ENCODE data around the gene TSPO.

TSPO gene

DNA sequence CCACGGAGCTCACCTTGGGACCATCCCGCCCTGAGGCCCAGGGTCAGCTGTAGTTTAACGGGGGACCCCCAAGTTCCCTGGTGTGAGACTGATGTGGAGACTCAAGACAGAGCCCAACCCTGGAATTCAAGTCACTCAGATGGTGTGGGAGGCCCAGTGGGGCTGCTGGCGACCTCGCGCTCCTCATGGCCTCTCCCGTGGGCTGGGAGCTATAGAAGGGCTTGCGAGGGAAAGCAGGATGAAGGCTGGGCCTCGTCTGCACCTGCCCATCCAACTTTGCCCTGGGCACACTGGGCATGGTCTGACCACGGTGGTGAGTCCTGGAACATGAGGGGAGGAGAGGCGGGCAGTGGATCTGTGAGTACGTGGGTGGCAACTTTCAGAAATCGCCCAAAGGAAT is 49.2 kb downstream of the TSPO start:
- H3K9me3 ChIP-seq (ENCODE audit: insufficient read depth, low read length) = no peaks in the 10 kb centered on the region
- H3K27me3 ChIP-seq (ENCODE audit: insufficient read depth, insufficient read length) = no peaks in the 10 kb centered on the region
- no peak for DNase-seq (ENCODE audit: low read depth, low spot score)
- no peak overlapping the region for H3K4me3 ChIP-seq (ENCODE audit: insufficient read length, low read depth)
- no peaks in the 10 kb centered on the region for H3K36me3 ChIP-seq (ENCODE audit: insufficient read depth, insufficient read length, low read length)
- H3K4me1 ChIP-seq (ENCODE audit: insufficient read depth, insufficient read length) = peaks cover 12% of the 10 kb centered on the region
- no peak for TF ChIP-seq SUZ12 (IDR thresholded peaks at IDR 0.05; ENCODE audit: extremely low read depth, insufficient read depth, insufficient read length)
- no peak for TF ChIP-seq ZNF274 (IDR thresholded peaks at IDR 0.05; ENCODE audit: low read depth, low read length)
- TF ChIP-seq YY1 (IDR thresholded peaks at IDR 0.05; ENCODE audit: insufficient read depth, insufficient read length) = no peak
- H3K9ac ChIP-seq (ENCODE audit: insufficient read length, low read depth) = no peak overlapping the region

DNA sequence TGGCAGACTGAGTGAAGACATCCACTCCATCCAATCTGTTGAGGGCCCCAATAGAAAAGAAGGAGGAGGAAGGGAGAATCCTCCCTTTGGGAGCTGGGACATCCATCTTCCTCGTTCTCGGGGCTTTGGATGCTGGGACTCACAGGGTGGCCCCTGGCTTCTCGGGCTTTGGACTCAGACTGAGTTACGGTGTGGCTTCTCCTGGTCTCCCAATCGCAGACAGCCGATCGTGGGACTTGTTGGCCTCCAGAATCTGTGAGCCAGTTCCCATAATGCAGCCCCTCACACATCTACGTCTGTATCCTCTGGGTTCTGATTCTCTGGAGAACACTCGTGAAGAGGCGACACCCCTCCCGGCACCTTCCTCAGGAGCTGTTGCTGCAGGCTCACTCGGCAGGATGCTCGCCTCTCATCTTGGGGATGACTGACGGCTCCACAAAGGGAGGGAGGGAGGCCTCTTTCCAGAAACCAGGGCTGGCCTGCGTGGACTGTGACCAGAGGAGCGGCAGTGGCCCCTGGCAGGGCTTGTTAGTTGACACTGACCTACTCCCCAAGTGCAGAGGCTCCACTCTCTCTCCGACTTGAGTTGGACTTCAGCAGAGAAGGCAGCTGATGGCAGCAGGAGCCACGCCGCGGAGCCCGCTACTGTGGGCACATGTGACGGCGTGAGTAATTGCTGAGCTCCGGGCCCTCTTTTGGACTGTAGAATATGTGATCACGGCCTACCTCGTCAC is 50.3 kb downstream of the TSPO start:
- Histone ChIP-seq H3K9me3 (ENCODE audit: insufficient read depth, low read length) (no peaks in the 10 kb centered on the region), H3K36me3 (ENCODE audit: insufficient read depth, insufficient read length, low read length) (no peaks in the 10 kb centered on the region), H3K27me3 (ENCODE audit: insufficient read depth, insufficient read length) (no peaks in the 10 kb centered on the region), H3K4me1 (ENCODE audit: insufficient read depth, insufficient read length) (peaks cover 12% of the 10 kb centered on the region), H3K4me3 (ENCODE audit: insufficient read length, low read depth) (no peak overlapping the region), H3K9ac (ENCODE audit: insufficient read length, low read depth) (no peak overlapping the region)
- TF ChIP-seq ZNF274 (IDR thresholded peaks at IDR 0.05; ENCODE audit: low read depth, low read length) (no peak), YY1 (IDR thresholded peaks at IDR 0.05; ENCODE audit: insufficient read depth, insufficient read length) (no peak), SUZ12 (IDR thresholded peaks at IDR 0.05; ENCODE audit: extremely low read depth, insufficient read depth, insufficient read length) (no peak)
- DNase-seq (ENCODE audit: low read depth, low spot score) = no peak

- H3K9me3 ChIP-seq (ENCODE audit: insufficient read depth, low read length) = no peaks in the 10 kb centered on the region
- peaks cover 18% of the 10 kb centered on the region for H3K4me1 ChIP-seq (ENCODE audit: insufficient read depth, insufficient read length)
- peak overlapping the region; percentile 17 for H3K9ac ChIP-seq (ENCODE audit: insufficient read length, low read depth)
- H3K36me3 ChIP-seq (ENCODE audit: insufficient read depth, insufficient read length, low read length) = no peaks in the 10 kb centered on the region
- no peak for DNase-seq (ENCODE audit: low read depth, low spot score)
- H3K4me3 ChIP-seq (ENCODE audit: insufficient read length, low read depth) = no peak overlapping the region
- TF ChIP-seq YY1 (IDR thresholded peaks at IDR 0.05; ENCODE audit: insufficient read depth, insufficient read length) (no peak), ZNF274 (IDR thresholded peaks at IDR 0.05; ENCODE audit: low read depth, low read length) (no peak), SUZ12 (IDR thresholded peaks at IDR 0.05; ENCODE audit: extremely low read depth, insufficient read depth, insufficient read length) (no peak)
- no peaks in the 10 kb centered on the region for H3K27me3 ChIP-seq (ENCODE audit: insufficient read depth, insufficient read length)
Measured at GRCh38 chr22:43202326-43202725, 51.0 kb downstream of the TSPO start.

GRCh38 chr22:43202756-43203410 is 51.5 kb downstream of the TSPO start:
- H3K9me3 ChIP-seq (ENCODE audit: insufficient read depth, low read length) = no peaks in the 10 kb centered on the region
- H3K36me3 ChIP-seq (ENCODE audit: insufficient read depth, insufficient read length, low read length) = no peaks in the 10 kb centered on the region
- H3K4me1 ChIP-seq (ENCODE audit: insufficient read depth, insufficient read length) = peaks cover 14% of the 10 kb centered on the region
- peak overlapping the region; percentile 17 for H3K9ac ChIP-seq (ENCODE audit: insufficient read length, low read depth)
- TF ChIP-seq YY1 (IDR thresholded peaks at IDR 0.05; ENCODE audit: insufficient read depth, insufficient read length) (no peak), SUZ12 (IDR thresholded peaks at IDR 0.05; ENCODE audit: extremely low read depth, insufficient read depth, insufficient read length) (no peak), ZNF274 (IDR thresholded peaks at IDR 0.05; ENCODE audit: low read depth, low read length) (no peak)
- H3K4me3 ChIP-seq (ENCODE audit: insufficient read length, low read depth) = no peak overlapping the region
- H3K27me3 ChIP-seq (ENCODE audit: insufficient read depth, insufficient read length) = no peaks in the 10 kb centered on the region
- no peak for DNase-seq (ENCODE audit: low read depth, low spot score)

- peaks cover 17% of the 10 kb centered on the region for H3K4me1 ChIP-seq (ENCODE audit: insufficient read depth, insufficient read length)
- no peak for DNase-seq (ENCODE audit: low read depth, low spot score)
- H3K36me3 ChIP-seq (ENCODE audit: insufficient read depth, insufficient read length, low read length) = no peaks in the 10 kb centered on the region
- no peak overlapping the region for H3K4me3 ChIP-seq (ENCODE audit: insufficient read length, low read depth)
- H3K9ac ChIP-seq (ENCODE audit: insufficient read length, low read depth) = peak overlapping the region; percentile 42
- H3K27me3 ChIP-seq (ENCODE audit: insufficient read depth, insufficient read length) = no peaks in the 10 kb centered on the region
- no peaks in the 10 kb centered on the region for H3K9me3 ChIP-seq (ENCODE audit: insufficient read depth, low read length)
- TF ChIP-seq YY1 (IDR thresholded peaks at IDR 0.05; ENCODE audit: insufficient read depth, insufficient read length) = no peak
Measured at GRCh38 chr22:43203471-43203981, 52.2 kb downstream of the TSPO start.

GRCh38 chr22:43205261-43205691 is 53.9 kb downstream of the TSPO start:
- no peak for DNase-seq (ENCODE audit: low read depth, low spot score)
- Histone ChIP-seq H3K36me3 (ENCODE audit: insufficient read depth, insufficient read length, low read length) (no peaks in the 10 kb centered on the region), H3K9ac (ENCODE audit: insufficient read length, low read depth) (no peak overlapping the region), H3K4me1 (ENCODE audit: insufficient read depth, insufficient read length) (peaks cover 17% of the 10 kb centered on the region), H3K9me3 (ENCODE audit: insufficient read depth, low read length) (no peaks in the 10 kb centered on the region), H3K4me3 (ENCODE audit: insufficient read length, low read depth) (no peak overlapping the region), H3K27me3 (ENCODE audit: insufficient read depth, insufficient read length) (no peaks in the 10 kb centered on the region)
- TF ChIP-seq SUZ12 (IDR thresholded peaks at IDR 0.05; ENCODE audit: extremely low read depth, insufficient read depth, insufficient read length) (no peak), ZNF274 (IDR thresholded peaks at IDR 0.05; ENCODE audit: low read depth, low read length) (no peak), YY1 (IDR thresholded peaks at IDR 0.05; ENCODE audit: insufficient read depth, insufficient read length) (no peak)

GRCh38 chr22:43205748-43206508 is 54.6 kb downstream of the TSPO start:
- peaks cover 17% of the 10 kb centered on the region for H3K4me1 ChIP-seq (ENCODE audit: insufficient read depth, insufficient read length)
- H3K4me3 ChIP-seq (ENCODE audit: insufficient read length, low read depth) = no peak overlapping the region
- H3K27me3 ChIP-seq (ENCODE audit: insufficient read depth, insufficient read length) = no peaks in the 10 kb centered on the region

More at GRCh38 chr22:43205748-43206508, 54.6 kb downstream of the TSPO start:
- Histone ChIP-seq H3K36me3 (ENCODE audit: insufficient read depth, insufficient read length, low read length) (no peaks in the 10 kb centered on the region), H3K9me3 (ENCODE audit: insufficient read depth, low read length) (no peaks in the 10 kb centered on the region), H3K9ac (ENCODE audit: insufficient read length, low read depth) (peak overlapping the region; percentile 32)
- no peak for DNase-seq (ENCODE audit: low read depth, low spot score)
- TF ChIP-seq YY1 (IDR thresholded peaks at IDR 0.05; ENCODE audit: insufficient read depth, insufficient read length) = no peak
- TF ChIP-seq SUZ12 (IDR thresholded peaks at IDR 0.05; ENCODE audit: extremely low read depth, insufficient read depth, insufficient read length) = no peak
- TF ChIP-seq ZNF274 (IDR thresholded peaks at IDR 0.05; ENCODE audit: low read depth, low read length) = no peak

All from NT2/D1 (cell line).